H54 (cell line): ENCODE measurements around the gene RAP1GAP.

Source experiments
- DNase-seq: peaks from one replicate; pipeline ENCODE4 v3.0.0; 2011; ENCODE audit warnings: low spot score, mixed read lengths; ENCODE audit not compliant: insufficient read length
- FAIRE-seq: peaks from 3 replicates; lab custom pipeline; 2011; peaks lifted over from hg19 to GRCh38; lab: Jason Lieb, UNC
- POLR2A ChIP-seq: IDR thresholded peaks from 2 replicates; pipeline ENCODE4 v1.6.1; 2011; ENCODE audit warnings: low read depth, mild to moderate bottlenecking, low read length

Gene RAP1GAP

DNA sequence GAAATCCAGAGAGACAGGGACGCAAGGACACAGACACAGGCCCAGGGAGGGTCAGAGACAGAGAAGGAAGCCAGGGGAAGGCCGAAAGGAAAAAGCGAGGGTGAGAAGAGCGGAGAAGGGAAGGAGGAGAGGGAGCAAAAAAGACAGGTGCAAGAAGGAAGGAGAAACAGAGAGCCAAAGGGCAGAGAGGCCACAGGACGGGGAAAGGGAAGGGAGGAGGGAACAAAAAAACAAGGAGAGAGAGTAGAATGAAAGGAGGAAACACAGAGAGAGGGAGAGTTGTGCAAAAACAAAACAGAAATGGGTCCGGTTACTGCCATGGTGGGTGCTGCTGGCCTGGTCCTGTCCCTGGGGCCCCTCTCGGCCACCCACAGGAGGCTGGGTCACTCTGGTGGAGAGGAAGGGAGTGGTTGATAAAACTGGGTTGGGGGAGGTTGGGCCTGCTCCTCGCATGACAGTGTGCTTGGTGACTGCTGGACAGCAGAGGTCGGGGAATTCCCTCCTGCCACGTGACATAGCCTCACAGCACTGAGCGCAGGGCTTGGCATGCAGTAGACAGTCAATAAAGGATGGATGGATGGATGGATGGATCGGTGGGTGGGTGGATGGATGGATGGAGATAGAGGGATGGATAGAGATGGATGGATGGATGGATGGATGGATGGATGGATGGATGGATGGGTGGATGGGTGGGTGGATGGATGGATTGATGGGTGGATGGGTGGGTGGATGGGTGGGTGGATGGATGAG is 64.8 kb downstream of the RAP1GAP start:
- no peak for FAIRE-seq
- no peak for TF ChIP-seq POLR2A
- no peak for DNase-seq

DNA sequence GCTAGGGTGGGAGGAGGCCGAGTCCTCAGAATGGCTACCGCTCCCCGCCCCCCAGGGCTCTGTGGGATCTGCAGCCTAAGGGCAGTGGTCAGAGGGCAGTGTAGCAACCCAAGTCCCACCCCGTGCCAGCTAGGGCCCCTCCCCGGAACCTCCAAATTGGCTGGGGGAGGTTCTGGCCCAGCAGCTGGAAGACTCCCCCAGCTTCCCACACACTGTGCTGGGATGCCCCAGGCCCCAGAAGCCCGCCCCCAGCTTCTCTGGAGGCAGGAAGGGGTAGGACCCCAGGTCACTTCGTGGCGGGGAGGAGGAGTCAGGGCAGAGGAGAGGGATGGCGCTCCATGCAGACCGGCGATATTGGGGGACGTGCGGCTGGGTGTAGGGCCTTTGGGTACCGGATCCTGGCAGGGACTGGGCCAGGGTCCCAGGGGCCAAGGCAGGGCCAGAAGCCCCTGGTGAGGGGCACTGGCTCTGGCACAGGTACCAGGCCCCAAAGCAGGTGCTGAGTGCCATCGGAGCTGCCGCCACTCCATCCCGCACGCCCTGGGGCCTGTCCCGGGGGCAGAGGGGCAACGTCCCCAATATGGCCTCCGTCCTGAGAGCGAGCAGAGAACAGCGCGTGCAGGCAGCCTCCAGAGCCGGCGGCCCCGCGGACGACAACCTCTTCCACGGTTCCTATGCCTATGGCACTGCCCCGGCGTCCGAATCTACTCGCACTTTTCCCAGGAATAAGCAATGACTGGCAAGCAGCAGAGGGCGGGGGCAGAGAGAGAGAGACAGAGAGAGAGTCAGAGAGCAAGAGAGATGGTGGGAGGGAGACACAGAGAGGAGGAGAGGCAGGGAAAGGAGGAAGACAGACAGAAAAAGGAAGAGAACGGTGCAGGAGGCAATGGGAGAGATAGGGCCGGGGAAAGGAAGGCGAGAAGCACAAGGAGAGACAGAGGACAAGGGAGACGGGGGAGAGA is 65.7 kb downstream of the RAP1GAP start:
- FAIRE-seq (no peak), DNase-seq (no peak)
- no peak for TF ChIP-seq POLR2A

DNA sequence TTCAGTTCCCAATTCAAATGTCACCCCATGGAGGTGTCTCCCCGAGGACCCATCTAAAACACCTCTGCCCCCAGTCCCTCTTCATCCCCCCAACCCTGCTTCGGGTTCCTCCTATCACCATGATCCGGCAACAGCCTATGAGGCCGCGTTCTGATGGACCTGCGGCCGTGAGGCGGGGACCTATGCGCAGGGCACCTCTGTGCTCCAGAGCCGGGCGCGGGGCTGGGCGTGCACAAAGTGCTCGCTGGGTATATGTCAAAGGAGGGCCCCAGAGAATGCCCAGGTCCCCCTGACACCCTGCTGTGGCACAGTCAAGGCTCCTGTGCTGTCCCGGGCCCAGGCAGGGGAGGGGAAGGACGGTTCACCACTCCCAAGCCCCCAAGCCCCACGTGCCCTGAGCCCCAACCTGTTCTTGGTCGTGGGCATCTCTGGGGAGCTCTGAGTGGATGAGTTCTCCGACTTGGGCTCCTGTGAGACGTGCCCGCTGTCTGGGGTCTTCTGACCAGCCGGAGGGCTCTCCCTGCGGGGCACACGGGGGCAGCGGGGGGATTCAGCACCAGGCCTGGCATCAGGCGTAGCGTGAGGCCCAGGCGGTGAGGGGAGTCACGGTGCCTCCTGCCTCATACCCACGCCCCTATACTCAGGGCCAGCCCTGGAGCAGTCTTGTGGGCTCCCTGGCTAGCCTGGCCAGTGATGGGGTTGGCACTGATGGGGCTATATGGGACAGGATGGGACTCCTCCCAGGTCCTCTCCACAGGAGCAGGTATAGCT is 67.7 kb downstream of the RAP1GAP start:
- no peak for TF ChIP-seq POLR2A
- DNase-seq = no peak
- FAIRE-seq = no peak

DNA sequence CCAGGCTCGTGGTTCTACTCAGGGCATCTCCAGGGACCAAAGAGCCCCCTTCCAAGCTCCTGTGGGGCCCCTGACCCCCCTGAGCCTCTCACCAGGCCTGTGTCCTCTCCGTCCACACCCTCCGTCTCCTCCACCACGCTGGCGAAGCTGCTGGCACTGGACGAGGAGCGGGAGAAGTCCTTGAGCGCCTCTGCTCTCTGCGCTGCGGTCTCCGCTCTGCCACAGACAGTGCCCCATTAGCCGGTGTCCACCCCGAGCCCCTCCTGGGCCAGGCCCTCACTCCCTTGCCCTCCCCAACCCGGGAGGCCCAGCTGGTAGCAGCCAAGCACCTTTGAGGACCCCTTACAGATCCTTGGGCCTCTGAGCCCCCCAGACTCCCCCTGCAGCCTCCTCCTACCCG is 69.8 kb downstream of the RAP1GAP start:
- TF ChIP-seq POLR2A = no peak
- FAIRE-seq = no peak
- no peak for DNase-seq

DNA sequence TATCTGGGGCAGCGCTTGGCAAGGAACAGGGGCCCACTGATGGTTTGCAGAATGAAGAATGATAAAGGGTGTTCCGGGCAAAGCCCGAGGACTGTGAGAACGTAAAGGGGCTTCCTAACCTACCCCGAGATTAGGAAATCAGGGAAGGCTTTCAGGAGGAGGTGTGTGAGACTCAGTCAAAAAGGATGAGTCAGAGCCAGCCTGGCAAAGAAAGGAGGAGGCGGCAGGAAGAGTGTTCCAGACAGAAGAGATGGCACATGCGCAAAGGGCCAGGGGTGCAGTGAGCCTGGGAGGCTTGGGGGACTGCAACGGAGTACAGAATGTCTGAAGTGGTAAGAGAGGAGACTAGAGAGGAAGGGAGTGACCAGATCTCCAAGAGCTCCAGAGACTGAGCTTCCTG is 70.3 kb downstream of the RAP1GAP start:
- DNase-seq (no peak), FAIRE-seq (no peak)
- no peak for TF ChIP-seq POLR2A

DNA sequence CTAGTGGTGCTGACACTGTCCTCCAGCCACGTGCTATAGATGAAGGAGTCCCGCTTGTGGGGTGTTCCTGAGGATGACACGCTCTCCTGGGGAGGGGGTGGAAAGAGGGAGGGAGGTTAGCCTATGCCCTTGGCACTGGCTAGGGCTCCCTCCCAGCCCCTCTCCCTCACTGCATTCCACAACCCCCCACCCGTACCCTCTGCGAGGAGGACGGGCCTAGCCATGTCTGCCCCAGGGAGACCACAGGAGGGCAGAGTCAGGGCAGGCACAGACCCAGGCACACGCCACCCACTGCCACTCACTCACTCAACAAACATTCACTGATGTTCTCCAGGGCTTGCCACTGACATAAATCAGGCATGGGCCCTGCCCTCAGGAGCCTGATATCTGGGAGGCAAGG is 70.7 kb downstream of the RAP1GAP start:
- TF ChIP-seq POLR2A = no peak
- DNase-seq (no peak), FAIRE-seq (no peak)

DNA sequence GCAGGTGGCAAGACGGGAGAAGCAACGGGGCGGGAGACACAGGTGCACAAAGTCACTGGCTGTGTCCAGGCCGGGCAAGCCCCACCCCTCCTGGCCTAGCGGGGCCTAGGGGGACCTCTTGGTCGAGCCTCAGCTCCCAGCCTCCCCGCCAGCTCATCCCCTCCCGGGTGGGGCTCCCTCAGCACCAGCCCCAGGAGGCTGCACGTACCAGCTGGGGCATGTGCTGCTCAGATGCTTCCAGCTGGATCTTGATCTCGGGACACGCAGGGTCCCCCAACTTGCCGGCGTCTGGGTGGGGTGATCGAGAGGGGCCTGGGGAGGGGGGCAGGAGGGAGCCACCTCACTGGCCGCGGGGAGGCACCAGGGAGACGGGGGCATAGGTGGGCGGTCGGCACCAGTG is 71.4 kb downstream of the RAP1GAP start:
- DNase-seq (no peak), FAIRE-seq (no peak)
- no peak for TF ChIP-seq POLR2A

DNA sequence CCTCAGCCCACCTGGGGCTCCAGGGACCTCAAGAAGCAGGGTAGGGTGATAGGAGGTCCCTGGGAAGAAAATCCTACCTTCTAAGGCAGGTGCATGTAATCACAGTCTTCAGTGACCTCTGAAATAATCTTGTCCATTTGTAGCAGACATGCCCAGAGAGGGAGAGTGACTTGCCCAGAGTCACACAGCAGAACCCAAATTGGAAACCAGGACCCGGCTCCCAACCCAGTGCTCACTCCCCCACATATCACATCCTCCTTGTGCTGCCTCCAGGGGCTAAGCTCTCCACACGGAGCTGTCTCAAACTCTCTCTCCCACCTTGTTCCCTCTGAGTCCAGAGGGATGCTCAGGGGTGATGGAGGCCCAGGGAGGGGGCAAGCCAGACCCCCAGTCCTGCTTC is 72.5 kb downstream of the RAP1GAP start:
- TF ChIP-seq POLR2A = no peak
- no peak for DNase-seq
- no peak for FAIRE-seq

DNA sequence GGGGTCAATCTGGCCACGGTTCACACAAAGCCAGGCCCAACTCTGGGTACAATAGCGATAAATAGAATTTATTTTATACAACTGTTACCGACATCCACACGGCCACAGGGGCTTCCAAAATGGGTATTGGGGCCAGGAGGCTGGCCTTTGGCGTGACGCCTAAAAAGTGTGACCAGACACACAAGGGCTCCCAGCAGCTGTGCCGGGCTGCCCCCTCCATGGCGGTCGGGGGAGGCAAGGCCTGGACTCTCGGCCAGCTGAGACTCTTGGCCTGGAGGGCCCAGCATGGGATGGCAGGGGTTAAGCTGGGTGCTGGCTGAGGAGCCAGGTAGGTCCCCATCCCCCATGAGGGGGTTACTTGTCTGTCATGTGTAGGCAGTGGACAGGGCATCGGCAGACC is 73.0 kb downstream of the RAP1GAP start:
- no peak for DNase-seq
- no peak for FAIRE-seq
- TF ChIP-seq POLR2A = no peak

DNA sequence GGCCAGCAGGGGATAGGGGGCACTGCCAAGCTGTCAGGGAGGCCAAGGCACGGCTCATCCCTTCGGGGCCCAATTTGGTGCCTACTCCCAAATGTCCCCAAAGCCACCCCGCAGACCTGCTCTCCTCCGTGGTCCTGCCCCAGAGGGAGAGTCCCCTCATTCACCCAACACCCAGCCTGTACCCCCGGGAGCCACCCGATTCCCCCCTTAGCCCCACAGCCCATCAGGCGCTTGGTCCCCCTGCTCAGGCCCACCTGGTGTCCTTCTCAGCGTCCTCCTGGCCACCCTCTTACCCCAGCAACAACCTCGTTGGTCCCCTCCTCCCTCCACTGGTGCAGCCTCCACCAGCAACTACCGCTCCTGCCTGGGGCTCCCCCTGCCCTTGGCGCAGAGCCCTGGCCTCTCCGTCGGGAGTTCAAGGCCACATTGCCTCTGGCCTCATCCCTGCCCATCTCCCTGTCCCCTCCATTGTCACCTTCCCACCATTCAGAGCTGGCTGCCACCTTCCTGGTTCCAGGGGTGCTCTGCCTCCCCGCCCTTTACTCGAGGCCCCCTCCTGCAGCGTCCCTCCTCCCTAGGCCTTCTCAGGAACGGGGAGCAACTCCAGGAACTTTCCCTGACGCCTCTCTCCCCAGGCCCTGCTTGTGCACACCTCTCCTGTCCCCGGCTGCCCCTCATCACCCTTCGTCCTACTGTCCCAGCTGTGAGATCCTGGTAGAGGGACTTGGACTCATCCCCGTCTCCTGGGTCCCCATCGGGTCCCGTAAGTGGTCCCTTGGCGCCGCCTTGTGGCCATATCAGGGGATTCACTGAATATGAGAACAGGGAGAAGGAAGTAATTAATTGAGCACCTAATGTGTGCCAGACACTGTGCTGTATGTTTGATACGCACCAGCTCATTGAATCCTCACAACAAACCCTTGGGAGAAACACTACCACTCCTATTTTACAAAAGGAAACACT is 73.9 kb downstream of the RAP1GAP start:
- DNase-seq (peak; percentile 46), FAIRE-seq (no peak)
- TF ChIP-seq POLR2A = no peak

DNA sequence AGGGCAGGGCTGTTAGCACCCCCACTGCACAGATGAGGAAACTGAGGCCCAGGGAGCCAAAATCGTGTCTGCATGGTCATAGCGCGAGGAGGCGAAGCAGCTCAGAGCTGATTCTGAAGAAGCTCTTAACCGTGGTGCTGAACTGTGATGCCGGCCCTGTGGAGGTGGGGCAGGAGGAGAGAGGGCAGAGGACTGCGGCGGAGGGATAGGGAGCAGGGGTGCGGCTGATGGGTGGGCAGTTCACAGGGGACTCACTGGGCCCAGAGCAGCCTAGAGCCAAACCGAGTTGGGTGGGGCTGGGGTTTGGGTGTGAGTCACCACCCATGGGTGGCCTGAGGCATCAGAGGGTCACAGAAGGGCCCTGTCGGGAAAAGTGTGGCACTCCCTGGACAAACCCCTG is 74.7 kb downstream of the RAP1GAP start:
- FAIRE-seq (no peak), DNase-seq (peak; percentile 24)

DNA sequence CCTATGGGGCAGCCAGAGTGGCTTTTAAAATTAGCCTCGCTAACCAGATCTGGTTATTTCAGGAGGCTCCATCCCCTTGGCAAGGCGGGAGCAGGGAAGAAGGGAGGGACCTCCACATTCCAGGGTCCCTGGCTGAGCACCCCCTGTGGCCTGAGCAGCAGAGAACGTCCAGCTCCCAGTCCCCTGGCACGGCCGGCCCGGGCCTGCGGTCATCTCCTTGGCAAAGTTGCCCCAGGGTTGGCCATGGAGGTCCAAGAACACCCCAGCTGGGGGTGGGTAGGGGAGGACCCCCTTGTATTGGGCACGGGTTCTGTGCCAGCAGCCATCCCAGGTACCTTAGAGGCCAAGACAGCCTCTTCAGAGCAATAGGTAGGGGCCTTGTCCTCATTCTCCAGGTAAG is 75.9 kb downstream of the RAP1GAP start:
- TF ChIP-seq POLR2A = no peak
- FAIRE-seq (no peak), DNase-seq (no peak)

More for the DNA sequence above, 74.7 kb downstream of the RAP1GAP start:
- no peak for TF ChIP-seq POLR2A
